Prostate gland (tissue), 2 donors: ENCODE results near the gene MRM3. TPM values are rescaled to one million over a fixed set of nuclear protein-coding genes. Genes with fewer than 3 reads are reported as not detected.

ENCODE experiments used
- DNase-seq: peaks from one replicate; pipeline ENCODE4 v3.0.0-alpha.2; 2019; ENCODE audit warnings: low spot score
- H3K27ac ChIP-seq, 2 donors: fragments of 200-600 bp; sonication (generic); 2 replicates each; pipeline ENCODE4 v1.5.1; 2017 to 2019
- H3K27me3 ChIP-seq: fragments of 200-600 bp; sonication (generic); replicated peaks from 2 replicates; pipeline ENCODE4 v1.5.1; 2019; ENCODE audit not compliant: insufficient read depth
- H3K36me3 ChIP-seq, 2 donors: fragments of 200-600 bp; sonication (generic); 1 replicate in 1 of 2; 2 replicates in 1 of 2; pipeline versions ENCODE4 v1.5.1 to v1.8.1; 2017 to 2019
- H3K4me1 ChIP-seq: fragments of 200-600 bp; sonication (generic); replicated peaks from 2 replicates; pipeline ENCODE4 v1.5.1; 2019
- H3K4me3 ChIP-seq, 2 donors: fragments of 200-600 bp; sonication (generic); 2 replicates each; pipeline ENCODE4 v1.5.1; 2017 to 2019
- H3K9me3 ChIP-seq: fragments of 200-600 bp; sonication (generic); 2 replicates; pipeline ENCODE4 v1.5.1; 2017
- CTCF ChIP-seq, 4 experiments: fragments of 200-600 bp in 2 of 4; fragments of 450-650 bp in 2 of 4; sonication (generic) in 2 of 4; IDR thresholded peaks; 1 replicate in 3 of 4; 2 replicates in 1 of 4; pipeline ENCODE4 v1.5.1; 2016 to 2019; ENCODE audit warnings: antibody characterized with exemption in 4 of 4, mild to moderate bottlenecking in 2 of 4, moderate library complexity in 2 of 4
- POLR2A ChIP-seq: fragments of 450-650 bp; IDR thresholded peaks from one replicate; pipeline ENCODE4 v1.6.1; 2016; ENCODE audit warnings: antibody characterized with exemption, mild to moderate bottlenecking
- POLR2AphosphoS5 ChIP-seq: sonication (generic); formaldehyde crosslinking; IDR thresholded peaks from one replicate; pipeline ENCODE4 v1.6.1; 2017; ENCODE audit warnings: antibody characterized with exemption
- WGBS: methylation state at CpG from one replicate; pipeline ENCODE4 v1.1.5; 2018; 5-methylcytosine and 5-hydroxymethylcytosine counted together
- intact Hi-C: fragments of 100-400 bp; cut with DNase I; formaldehyde crosslinking; loops from one replicate; pipeline ENCODE4 v1.14.2; 2022
- total RNA-seq, 2 donors: library from RNA; depleted of rRNA; stranded (reverse); fragments of >200 nt; gene quantifications; one replicate each; pipeline ENCODE4 v1.1.0, GENCODE V29; 2016

Gene MRM3
- total RNA-seq, 2 donors from 2014 or later, result 15.1 to 22.3 TPM

DNA sequence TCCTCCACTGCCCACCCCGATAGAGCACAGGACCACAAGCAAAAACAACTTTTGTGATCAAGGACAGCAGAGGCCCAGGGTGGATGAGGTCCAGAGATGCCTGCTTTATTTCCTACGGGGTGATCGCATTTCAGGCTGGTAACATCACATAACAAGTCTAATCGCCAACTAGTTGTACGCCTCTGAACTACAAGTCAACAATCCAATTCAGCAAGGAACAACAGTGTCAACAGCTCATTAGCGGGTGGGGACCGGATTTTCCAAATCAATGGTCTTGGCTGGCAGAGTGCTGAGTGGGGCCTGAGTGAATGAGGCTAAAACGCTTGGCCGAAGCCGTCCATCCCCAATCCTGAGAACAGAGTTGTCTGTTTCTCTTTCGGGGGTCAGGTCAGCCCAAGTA lies 17.1 kb downstream of the MRM3 start:
- DNase-seq, result no peak
- 82% methylated on average over 11 of the region's 11 CpGs for WGBS

DNA sequence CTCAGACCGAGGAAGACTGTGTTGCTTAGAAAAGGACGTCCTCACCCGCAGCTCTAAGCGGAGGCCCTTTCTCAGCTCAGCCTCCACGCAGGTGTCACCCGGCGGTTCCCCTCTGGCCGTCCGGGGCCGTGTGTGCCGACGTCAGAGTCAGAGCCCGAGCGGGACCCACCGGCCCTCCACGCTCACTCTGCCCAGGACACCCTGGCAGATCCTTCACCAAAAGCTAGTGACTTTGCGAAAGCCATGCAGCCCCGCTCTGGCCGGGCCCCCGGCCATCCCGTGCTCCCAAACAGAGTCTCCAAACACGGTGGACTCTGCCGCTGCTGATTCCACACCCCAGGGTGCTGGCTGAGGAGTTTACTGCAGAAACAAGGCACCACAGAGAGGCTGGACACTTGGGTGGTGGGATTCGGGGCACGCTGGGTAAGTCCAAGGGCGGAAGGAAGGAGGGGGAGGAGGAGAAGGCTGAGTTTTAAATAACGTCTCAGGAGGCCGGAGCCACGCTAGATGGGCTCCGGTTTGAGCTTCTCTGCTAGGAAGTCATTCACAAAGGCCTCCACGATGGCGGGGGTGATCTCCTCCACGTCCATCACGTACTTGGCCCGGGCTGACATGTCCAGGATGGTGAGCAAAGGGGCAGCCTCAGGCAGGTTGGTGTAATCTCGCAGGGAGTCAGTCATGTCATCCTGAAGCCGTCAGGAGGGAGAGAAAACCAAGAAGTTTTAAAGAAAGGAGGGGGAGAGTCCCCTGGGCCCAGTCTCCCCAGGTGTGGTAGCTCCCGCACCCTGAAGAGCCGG lies 18.5 kb downstream of the MRM3 start:
- DNase-seq, result no peak
- TF ChIP-seq POLR2AphosphoS5 (no peak), POLR2A (no peak), CTCF (IDR thresholded peaks at IDR 0.05) (no peak)

More for the DNA sequence above, 17.1 kb downstream of the MRM3 start:
- H3K27me3 ChIP-seq, result no peaks in the 10 kb centered on the region
- no peak overlapping the region for H3K27ac ChIP-seq
- no peaks in the 10 kb centered on the region for H3K9me3 ChIP-seq
- intact Hi-C loops, result loop anchor here (5.0 kb wide), 1 partner anchor 48 kb away; no protein-coding TSS in a partner anchor
- H3K4me3 ChIP-seq, result no peak overlapping the region
- H3K36me3 ChIP-seq, result peaks cover 0 to 6% of the 10 kb centered on the region in 2 donors
- H3K4me1 ChIP-seq, result no peaks in the 10 kb centered on the region
- TF ChIP-seq POLR2A (no peak), POLR2AphosphoS5 (no peak), CTCF (IDR thresholded peaks at IDR 0.05) (no peak)

GRCh38 chr17:801660-802059 lies 19.5 kb downstream of the MRM3 start:
- Histone ChIP-seq H3K36me3 (peaks cover 0 to 6% of the 10 kb centered on the region in 2 donors), H3K4me3 (no peak overlapping the region), H3K9me3 (no peaks in the 10 kb centered on the region), H3K27ac (no peak overlapping the region), H3K27me3 (no peaks in the 10 kb centered on the region), H3K4me1 (no peaks in the 10 kb centered on the region)
- 76% methylated on average over 6 of the region's 6 CpGs for WGBS
- TF ChIP-seq POLR2A, result no peak
- TF ChIP-seq POLR2AphosphoS5, result no peak
- no peak for TF ChIP-seq CTCF (IDR thresholded peaks at IDR 0.05)
- DNase-seq, result no peak
- intact Hi-C loops, result no loop called here

More for the DNA sequence above, 18.5 kb downstream of the MRM3 start:
- 83% methylated on average over 39 of the region's 39 CpGs for WGBS
- Histone ChIP-seq H3K36me3 (peaks cover 0 to 6% of the 10 kb centered on the region in 2 donors), H3K27ac (no peak overlapping the region), H3K27me3 (no peaks in the 10 kb centered on the region), H3K4me1 (no peaks in the 10 kb centered on the region), H3K9me3 (no peaks in the 10 kb centered on the region), H3K4me3 (no peak overlapping the region)
- intact Hi-C loops, result no loop called here

DNA sequence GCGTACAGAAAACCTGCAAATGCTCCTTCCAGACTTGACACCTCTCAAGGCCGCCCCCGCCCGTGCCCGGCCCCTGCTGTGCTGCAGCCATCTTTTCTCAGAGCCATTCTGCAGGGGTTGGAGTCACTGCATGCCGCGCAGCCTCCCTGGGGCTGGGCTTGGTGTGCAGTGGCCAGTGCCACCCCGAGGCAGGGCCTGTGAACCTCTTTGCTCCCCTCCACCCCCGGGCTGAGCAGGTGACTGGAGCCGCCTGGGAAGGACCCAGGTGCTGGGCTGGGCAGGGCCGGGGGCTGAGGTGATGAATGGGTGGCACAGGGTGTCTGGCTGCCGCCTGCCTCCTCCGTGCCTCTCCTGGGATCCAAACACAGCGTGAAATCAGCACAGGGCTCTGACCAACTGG lies 20.3 kb downstream of the MRM3 start:
- DNase-seq, result no peak
- no peaks in the 10 kb centered on the region for H3K9me3 ChIP-seq
- TF ChIP-seq CTCF (IDR thresholded peaks at IDR 0.05), result no peak
- no peak for TF ChIP-seq POLR2A
- TF ChIP-seq POLR2AphosphoS5, result no peak
- no peak overlapping the region for H3K27ac ChIP-seq
- intact Hi-C loops, result no loop called here
- 95% methylated on average over 14 of the region's 14 CpGs for WGBS
- no peak overlapping the region for H3K4me3 ChIP-seq
- no peaks in the 10 kb centered on the region for H3K4me1 ChIP-seq
- peaks cover 0 to 6% of the 10 kb centered on the region in 2 donors for H3K36me3 ChIP-seq
- no peaks in the 10 kb centered on the region for H3K27me3 ChIP-seq
